GM12892 (cell line): Measurements from ENCODE around the gene GPSM1. TPM values are rescaled to one million over a fixed set of nuclear protein-coding genes. Genes with fewer than 3 reads are reported as not detected.
A peak's percentile ranks its signal among the peaks of the same experiment; 100 is the strongest.

Experiments
- DNase-seq: peaks from one replicate; pipeline ENCODE4 v3.0.0; 2011; ENCODE audit not compliant: insufficient read length
- FAIRE-seq: peaks from 2 replicates; lab custom pipeline; 2011; peaks lifted over from hg19 to GRCh38; lab: Jason Lieb, UNC
- POLR2A ChIP-seq: IDR thresholded peaks from 2 replicates; pipeline ENCODE4 v1.6.1; 2011; ENCODE audit warnings: low read depth, low read length, control low read depth
- POLR2AphosphoS5 ChIP-seq: IDR thresholded peaks from 2 replicates; pipeline ENCODE4 v1.6.1; 2011; ENCODE audit warnings: low read depth, low read length, control low read depth
- TAF1 ChIP-seq: IDR thresholded peaks from 2 replicates; pipeline ENCODE4 v1.6.1; 2011; ENCODE audit warnings: low read depth, mild to moderate bottlenecking, control low read depth, low read length, borderline replicate concordance
- polyA plus RNA-seq: library from polyadenylated mRNA; unstranded; fragments of >200 nt; gene quantifications from one replicate; pipeline ENCODE4 v1.2.1, GENCODE V29; 2012; ENCODE audit warnings: missing spikeins, inconsistent platforms; ENCODE audit not compliant: missing spikeins

The GPSM1 gene
- not detected for polyA plus RNA-seq

GRCh38 chr9:136327304-136327974 is at the start of gene GPSM1:
TSS of gene GPSM1 (plus strand) at chr9:136327539. CDS start at chr9:136327696, 157 bp downstream.
- DNase-seq (no peak), FAIRE-seq (no peak)
- TF ChIP-seq POLR2A = no peak
- no peak for TF ChIP-seq TAF1
- no peak for TF ChIP-seq POLR2AphosphoS5

GRCh38 chr9:136277746-136278145 is 49.6 kb upstream of the GPSM1 start:
- no peak for DNase-seq
- FAIRE-seq = no peak
- TF ChIP-seq POLR2AphosphoS5 (no peak), TAF1 (no peak), POLR2A (no peak)

GRCh38 chr9:136278221-136278620 is 49.1 kb upstream of the GPSM1 start:
- TF ChIP-seq POLR2AphosphoS5 (no peak), POLR2A (no peak), TAF1 (no peak)

GRCh38 chr9:136278894-136279293 is 48.4 kb upstream of the GPSM1 start:
- no peak for DNase-seq
- no peak for FAIRE-seq
- TF ChIP-seq TAF1 (no peak), POLR2AphosphoS5 (no peak), POLR2A (no peak)

More at GRCh38 chr9:136278221-136278620, 49.1 kb upstream of the GPSM1 start:
- FAIRE-seq (no peak), DNase-seq (no peak)

GRCh38 chr9:136279471-136279870 is 47.9 kb upstream of the GPSM1 start:
- no peak for FAIRE-seq
- no peak for DNase-seq
- no peak for TF ChIP-seq POLR2A
- no peak for TF ChIP-seq TAF1
- TF ChIP-seq POLR2AphosphoS5 = no peak

GRCh38 chr9:136280535-136281315 is 46.6 kb upstream of the GPSM1 start:
- DNase-seq (no peak), FAIRE-seq (no peak)
- TF ChIP-seq POLR2AphosphoS5 = no peak
- no peak for TF ChIP-seq POLR2A
- TF ChIP-seq TAF1 = no peak

- no peak for FAIRE-seq
- TF ChIP-seq POLR2A (no peak), TAF1 (no peak), POLR2AphosphoS5 (no peak)
- DNase-seq = no peak
Measured at GRCh38 chr9:136281421-136282271, 45.7 kb upstream of the GPSM1 start.

GRCh38 chr9:136282272-136282861 is 45.0 kb upstream of the GPSM1 start:
- DNase-seq (no peak), FAIRE-seq (no peak)

GRCh38 chr9:136283291-136284235 is 43.8 kb upstream of the GPSM1 start:
- DNase-seq (peak; percentile 95), FAIRE-seq (no peak)
- TF ChIP-seq TAF1 (no peak), POLR2AphosphoS5 (no peak), POLR2A (no peak)

More at GRCh38 chr9:136282272-136282861, 45.0 kb upstream of the GPSM1 start:
- TF ChIP-seq TAF1 (no peak), POLR2A (no peak), POLR2AphosphoS5 (no peak)

- FAIRE-seq (no peak), DNase-seq (no peak)
- TF ChIP-seq POLR2A (no peak), TAF1 (no peak), POLR2AphosphoS5 (no peak)
Measured at GRCh38 chr9:136284311-136284710, 43.0 kb upstream of the GPSM1 start.
